HG03558 (cell line): ENCODE results near the gene IL24.

Source experiments
- ATAC-seq: cut with Tn5 transposase; IDR thresholded peaks from one replicate; pipeline ENCODE4 v1.9.1; 2021; ENCODE audit warnings: moderate number of reproducible peaks; ENCODE audit not compliant: unreplicated experiment; ENCODE audit errors: extremely low read depth

The IL24 gene

DNA sequence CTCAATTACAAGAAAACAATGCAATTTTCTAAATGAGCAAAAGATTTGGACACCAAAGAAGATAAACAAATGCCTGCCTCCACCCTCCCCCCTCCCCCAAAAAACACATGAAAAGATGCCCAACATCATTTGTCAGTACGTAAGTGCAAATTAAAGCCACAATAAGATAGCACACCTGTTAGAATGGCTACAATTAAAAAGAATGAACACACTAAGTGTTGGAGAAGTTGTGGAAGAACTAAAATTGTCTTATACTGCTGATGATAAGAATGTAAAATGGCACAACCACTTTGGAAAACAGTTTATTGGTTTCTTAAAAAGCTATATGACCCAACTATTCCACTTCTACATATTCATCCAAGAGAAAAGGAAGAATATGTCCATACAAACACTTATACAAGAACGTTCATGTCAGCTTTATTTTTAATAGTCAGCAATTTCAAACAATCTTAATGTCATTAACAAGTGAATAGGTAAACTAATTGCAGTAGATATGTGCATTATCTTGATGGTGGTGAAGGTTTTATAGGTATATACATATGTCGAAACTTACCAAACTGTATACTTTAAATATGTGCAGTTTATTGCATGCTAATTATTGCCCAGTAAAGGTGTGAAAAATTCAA lies 21.4 kb upstream of the IL24 start:
- ATAC-seq: no peak

DNA sequence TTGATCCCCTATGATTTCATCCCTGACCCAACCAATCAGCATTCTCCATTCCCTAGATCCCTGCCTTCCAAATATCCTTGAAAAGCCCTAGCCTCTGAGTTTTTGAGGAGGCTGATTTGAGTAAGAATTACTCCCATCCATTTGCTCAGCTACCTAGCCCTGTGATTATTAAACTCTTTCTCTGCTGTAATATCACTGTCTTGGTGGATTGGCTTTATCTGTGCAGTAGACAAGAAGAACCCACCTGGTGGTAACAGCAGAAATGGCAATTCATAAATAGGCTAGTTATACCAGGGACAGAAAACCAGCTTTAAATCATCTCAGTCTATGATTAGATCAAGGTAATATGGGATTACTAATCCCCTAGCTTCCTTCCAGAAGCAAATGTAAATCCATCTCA lies 18.8 kb upstream of the IL24 start:
- no peak for ATAC-seq

DNA sequence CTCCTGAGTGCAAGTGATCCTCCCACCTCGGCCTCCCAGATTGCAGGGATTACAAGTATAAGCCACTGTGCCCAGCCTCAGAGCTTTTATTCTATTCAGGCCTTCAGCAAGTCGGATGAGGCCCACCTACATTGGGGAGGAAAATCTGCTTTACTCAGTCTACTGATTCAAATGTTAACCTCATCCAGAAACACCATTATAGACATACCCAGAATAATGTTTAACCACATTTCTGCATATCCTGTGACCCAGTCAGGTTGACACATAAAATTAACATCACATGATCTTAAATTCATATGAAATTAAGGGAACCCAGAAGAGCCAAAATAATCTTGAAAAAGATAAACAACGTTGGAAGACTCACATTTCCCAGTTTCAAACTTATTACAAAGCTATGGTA lies 16.9 kb upstream of the IL24 start:
- ATAC-seq: no peak

DNA sequence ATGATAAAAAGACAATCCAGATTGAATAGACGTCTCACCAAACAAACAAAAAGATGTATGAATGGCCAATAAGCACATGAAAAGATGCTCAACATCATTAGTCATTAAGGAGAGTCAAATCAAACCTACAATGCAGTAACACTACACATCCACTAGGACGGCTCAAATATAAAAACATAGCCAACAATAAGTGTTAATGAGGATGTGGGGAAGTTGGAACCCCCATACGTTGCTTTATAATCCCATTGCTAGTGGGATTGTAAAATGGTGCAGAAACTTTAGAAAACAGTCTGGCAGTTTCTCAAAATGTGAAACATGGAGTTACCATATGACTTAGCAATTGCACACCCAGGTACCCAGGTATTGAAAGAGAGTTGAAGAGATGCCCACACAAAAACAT lies 14.7 kb upstream of the IL24 start:
- ATAC-seq: no peak

DNA sequence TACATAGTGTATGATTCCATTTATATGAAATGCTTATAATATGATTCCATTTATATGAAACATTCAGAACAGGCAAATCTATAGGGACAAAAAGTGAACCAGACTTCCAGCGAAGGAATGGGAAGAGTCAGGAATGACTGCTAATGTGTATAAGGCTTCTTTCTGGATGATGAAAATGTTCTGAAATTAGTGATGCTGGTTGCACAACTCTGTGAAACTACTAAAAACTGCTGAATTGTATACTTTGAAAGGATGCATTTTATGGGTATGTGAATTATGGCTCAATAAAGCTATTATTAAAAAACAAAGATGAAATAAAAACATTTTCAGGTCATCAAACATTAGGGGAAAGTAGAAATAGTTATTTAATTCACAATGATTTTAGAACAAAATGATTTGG lies 14.1 kb upstream of the IL24 start:
- no peak for ATAC-seq

DNA sequence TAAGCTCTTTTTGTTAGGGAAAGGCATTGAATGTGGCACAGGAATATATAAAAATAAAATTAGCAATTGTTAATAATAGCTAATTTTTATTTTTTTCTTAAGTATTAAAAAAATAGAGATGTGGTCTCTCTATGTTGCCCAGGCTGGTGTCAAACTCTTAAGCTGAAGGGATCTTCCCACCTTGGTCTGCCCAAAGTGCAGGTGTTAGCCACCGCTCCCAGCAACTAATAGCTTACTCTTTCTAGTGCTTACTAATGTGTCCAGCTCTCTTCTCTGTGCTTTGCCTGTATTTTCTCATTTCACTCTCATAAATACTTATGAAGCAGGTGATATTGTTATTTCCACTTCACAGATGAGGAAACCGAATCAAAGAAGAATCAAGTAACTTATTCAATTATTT lies 13.4 kb upstream of the IL24 start:
- ATAC-seq: no peak

DNA sequence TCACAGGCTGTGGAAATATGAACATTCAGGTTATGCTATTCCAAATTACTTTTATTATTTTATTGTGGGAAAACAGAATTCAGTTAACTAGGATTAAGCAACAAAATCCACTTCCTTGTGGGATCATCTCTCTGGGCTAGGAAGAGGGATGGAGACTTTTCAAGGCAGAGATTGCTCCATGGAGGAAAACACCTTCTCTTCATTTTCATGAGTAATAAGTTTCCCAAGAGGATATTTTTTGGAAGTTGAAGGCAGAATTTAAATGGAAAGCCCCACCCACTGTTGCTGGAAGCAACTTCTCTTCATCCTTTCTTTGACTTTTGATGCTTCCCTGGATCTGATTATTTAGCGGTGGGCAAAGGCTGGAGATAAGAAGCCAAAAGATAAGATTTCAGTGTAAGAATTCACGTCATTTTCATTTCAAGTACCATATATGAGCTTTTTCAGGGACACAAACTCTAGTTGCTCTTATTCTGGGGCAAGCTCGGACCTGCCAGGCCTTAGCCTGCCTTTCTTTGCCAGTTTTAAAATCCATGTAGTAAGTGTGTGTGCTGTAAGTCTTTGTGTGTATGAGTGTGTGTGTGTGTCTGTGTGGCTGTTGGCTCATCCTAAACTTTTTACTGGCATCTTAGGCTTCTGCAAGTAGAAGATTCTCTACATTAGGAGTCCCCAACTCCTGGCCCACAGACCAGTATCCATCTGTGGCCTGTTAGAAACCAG lies 11.7 kb upstream of the IL24 start:
- ATAC-seq: no peak

DNA sequence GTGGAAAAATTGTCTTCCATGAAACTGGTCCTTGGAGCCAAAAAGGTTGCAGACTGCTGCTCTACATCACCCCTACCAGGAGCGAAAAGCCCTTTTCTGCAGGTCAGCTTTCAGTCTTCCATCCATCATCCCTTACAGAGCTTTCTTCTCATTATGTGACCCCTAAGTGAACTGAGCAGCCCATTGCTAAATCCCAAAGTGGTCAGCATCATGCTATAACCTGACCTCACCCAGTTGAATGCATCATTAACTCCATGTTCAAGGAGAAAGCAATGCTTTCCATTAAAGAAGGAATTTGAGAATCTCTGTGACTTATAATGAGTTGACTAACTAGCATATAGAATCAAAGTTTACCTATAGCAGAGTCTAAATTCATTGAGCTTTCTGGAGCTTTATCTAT lies 10.4 kb upstream of the IL24 start:
- ATAC-seq: no peak

DNA sequence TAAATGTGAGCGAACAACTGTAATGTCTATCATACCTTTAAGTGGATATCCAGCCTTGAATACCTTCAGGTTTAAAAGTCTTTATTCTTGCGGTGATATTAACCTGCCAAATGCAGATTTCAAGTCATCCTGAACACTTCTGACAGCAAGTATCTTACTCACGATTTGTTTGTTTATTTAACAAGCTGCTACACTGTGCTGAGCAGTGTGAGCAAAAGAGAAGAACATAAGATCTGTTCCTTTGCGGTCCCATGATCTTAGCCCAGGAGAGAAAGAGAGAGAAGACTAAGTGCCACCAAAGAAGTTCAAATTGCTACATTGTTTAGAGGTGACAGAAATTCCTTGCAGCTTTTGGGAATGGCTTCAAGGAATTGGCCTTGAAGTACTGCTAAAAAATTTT lies 9.5 kb upstream of the IL24 start:
- ATAC-seq: no peak

DNA sequence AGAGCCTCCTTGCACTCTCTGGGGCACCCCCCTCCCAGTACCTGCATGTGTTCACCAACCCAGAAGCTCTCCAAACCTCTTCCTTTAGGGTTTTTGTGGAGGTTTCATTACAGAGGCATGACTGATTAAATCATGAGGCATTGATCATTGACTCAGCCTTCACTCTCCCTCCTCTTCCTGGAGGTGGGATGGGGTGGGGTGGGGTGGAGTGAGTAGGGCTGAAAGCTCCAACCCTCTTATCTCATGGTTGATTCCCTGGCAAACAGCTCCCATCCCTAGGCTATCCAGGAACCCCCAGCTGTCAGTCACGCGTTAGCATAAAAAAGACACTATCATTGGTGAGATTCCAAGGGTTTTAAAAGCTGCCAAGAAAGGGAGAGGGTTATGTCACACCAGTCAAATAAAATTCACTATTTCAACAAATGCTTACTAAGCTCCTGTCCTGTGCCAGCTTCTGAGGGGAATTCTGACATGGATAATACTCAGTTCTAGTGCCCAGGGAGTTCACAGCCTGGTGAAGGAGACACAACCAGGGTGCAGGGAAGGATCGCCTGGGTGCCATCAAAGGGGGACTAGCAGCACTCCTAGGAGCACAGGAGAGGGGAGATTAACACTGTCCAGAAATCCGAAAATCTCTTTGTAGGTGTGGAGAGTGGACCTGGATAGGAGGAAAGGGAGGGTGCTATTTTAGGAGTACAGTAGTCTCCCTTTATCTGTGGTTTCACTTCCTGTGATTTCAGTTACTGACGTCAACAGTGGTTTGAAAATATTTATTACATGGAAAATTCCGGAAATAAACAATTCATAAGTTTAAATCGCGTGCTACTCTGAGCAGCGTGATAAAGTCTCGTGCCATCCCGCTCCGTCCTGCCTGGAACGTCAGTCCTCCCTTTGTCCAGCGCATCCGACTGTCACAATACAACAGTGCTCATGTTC lies 6.8 kb upstream of the IL24 start:
- ATAC-seq: no peak

DNA sequence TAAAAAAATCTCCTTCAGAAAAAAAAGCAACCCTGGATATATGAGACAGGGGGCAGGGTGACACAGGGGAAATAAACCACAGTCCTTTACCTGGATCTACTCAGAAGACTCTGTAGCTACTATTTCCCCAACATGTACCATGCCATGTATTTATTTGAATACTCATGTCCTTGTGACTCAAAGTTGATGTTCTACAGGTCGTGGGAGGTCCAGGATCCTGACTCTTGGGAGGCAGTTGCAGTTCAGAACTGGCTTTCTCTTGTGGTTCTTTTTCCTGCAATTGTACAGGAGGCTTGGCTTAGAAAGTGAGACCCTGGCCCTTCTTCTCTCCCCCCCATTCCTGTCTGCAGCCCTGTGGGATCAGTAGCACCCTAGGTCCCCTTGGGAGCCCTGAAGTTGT lies 5.8 kb upstream of the IL24 start:
- no peak for ATAC-seq

DNA sequence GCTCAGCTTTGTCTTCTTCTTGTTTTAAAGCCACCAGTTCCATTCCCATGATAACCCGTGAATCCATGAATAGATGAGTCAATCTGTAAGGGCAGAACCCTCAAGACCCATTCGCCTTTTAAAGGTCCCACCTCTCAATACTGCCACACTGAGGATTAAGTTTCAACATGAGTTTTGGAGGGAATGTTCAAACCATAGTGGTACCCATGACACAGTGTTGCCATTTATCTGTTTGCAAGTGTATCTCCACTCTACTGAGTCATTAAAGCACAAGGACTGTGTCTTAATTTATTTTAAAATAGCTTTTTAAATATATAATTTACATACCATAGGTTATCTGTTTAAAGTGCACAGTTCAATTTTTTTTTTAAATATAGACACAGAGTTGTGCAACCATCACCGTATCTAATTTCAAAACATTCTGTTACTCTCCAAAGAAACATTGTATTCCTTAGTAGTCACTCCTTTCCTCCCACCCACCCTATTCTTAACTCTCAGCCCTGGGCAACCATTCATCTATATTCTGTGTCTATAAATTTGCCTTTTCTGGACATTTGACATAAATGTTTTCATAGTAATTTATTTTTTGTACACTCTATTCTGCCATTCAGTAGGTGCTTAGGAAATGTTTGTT lies 4.8 kb upstream of the IL24 start:
- no peak for ATAC-seq

DNA sequence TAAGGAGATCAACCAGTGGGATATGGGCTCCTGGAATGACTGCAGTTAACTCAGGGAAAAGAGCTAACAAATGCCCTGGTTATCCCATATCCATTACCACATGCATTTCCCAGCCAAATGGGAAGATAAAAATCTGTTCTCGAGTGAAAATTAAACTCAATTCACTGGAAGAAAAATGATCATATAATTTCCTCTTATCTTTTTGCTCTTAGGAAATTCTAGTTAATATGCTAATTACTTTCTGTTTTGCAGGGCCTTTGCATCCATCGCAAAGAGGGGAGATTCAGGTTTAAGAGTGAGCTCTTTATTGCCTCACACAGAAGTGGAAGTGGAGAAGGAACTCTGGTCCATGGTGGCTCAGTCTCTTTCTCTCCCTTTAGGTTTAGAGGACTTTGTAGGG lies 3.9 kb upstream of the IL24 start:
- ATAC-seq: no peak

DNA sequence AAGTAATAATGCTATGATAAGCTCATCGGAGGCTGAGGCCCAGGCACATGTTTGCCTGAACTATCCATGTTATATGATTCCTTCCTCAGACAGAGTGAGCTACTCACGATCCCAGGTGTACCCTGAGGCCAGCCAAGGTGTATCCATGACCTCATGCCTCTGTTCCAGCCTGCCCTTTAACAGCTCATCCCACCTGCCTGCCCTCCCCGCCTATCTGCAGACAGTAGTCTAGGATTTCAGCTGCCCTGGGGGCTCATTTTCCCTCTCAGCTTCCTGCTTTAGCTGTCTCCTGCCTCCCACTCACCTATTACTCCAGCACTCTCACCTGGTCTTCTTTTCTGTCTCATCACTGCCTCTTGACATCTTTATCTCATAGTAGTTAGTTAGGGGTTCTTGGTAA lies 1.9 kb upstream of the IL24 start:
- ATAC-seq: no peak

DNA sequence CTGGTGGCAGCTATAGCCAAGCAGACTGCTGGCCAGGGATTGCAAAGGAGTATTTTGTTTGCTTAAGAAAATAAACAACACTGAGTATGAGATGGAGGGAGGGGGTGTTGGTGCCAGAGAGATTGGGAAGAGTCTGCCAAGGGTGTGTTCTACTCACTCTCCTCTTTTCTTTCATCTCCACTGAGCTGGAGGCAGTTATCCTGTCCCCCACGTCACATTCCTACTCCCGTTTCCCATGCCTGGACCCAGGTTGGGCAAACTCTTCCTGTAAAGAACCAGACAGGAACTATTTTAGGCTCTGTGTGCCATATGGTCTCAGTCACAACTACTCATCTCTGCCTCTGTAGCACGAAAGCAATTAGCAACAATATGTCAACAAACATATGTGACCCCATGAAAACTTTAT lies 1.4 kb upstream of the IL24 start:
- ATAC-seq: no peak

DNA sequence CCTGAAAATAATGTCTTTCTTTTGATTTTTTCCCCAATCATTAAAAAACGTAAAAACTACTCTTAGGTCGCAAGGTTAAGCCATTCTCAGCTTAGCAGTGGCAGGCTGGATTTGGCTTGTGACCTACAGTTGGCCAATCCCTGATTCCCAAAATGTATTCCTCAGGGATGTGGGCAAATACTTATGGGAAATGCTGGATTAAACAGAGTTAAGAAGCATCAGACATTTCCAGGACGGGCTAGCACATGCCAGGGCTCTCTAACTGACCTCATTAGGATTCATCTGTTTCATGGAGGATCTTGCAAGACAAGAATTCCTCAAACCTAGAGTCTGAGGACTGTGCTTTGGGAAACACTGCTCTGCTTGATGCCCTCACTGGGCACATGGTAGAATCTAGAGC lies 982 bp upstream of the IL24 start:
- ATAC-seq: no peak

DNA sequence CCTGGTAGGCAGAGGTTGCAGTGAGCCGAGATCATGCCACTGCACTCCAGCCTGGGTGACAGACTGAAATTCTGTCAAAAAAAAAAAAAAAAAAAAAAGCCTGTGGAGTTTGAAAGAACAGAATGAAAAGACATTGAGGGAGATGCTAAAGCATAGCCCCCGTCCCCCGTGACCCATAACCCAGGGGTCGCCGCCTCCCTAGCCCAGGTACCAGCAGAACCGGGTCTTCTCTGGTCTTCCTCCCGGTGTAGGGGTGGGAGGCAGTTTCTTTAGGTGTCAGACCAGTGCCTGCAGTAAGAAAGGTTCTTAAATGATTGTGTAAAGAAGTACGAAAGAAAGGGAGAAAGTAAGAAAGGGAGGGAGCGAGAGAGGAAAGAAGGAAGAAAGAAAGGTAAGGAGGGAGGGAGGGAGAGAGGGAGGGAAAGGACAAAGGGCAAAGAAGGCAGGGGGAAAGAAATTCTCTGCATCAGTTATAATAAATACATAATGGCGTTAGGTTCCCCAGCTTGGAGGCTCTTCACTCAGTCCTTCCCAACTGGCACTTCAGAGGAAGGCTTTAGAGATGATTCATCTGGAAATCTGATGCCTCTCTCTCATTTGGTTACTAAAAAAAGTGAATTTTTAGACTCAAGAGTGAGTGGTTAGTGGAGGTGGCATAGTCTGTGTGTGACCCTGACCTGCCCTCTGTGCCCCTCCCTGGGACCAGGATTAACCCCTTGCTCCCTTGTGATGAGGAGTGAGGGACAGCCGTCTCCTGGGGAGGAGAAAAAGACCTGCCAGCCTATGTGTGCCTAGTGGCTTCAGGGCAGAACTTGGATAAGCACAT lies 1.1 kb downstream of the IL24 start:
- no peak for ATAC-seq

DNA sequence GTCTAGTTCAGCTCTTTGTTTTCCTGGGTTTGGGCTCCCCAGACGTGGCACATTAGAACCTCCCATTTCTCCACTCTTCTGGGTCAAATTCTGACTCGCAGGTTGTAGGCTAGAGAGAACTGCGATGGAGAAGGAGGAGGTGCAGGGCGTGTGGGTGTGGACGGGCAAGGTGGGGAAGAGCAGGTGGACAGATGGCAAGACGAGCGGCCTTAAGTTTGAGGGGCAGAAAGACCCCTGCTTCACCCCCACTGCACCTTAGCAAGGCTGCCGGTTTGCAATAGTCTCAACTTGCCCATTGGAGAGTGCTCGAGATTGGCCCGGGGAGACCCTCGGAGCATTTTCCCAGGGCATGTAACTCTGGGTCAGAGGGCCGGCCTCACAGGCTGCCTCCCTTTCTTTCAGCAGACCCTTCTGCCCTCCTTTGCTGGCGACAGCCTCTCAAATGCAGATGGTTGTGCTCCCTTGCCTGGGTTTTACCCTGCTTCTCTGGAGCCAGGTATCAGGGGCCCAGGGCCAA lies 1.7 kb downstream of the IL24 start:
- ATAC-seq: no peak

DNA sequence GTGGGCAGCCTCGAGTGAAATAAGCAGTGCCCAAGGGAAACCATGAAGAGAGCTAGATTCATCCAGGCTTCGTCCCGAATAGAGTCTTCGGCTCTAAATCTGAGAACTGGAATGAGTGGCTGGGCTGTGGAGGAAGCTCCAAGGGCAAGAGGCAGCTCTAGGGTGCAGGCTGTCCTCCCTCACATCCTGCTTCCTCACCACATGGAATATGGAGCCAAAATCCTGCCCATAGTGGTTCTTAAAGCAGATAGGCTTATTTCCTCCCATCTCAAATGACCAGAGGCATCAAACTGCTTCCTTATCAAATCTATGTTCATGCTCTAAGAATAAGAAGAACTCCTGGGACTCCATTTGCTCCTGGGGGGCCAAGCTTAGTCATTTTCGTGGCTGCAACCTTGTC lies 2.5 kb downstream of the IL24 start:
- no peak for ATAC-seq

DNA sequence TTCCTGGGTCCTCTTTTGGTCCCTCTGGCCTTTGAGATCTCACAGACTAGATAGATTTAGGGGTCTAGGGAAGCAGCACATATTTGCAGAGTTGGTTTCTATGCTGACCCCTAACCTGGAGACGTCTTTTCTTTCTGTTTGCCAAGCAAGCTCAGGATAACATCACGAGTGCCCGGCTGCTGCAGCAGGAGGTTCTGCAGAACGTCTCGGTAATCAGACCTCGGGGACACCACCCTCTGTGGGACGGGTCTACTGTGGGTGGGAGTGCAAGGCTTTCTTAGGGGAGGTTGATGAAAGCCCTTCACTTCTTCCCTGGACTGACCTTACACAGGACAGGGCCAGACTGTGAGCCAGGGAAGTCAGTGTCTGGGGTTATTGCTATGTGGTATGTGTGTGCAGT lies 2.9 kb downstream of the IL24 start:
- no peak for ATAC-seq
